Endothelial cell of umbilical vein (primary cell): ENCODE measurements around the gene SEMG2. TPM values are rescaled to one million over a fixed set of nuclear protein-coding genes. Genes with fewer than 3 reads are reported as not detected.

ENCODE experiments used
- BruUV-seq: library from RNA; stranded (reverse); fragments of 400-500 nt; replicated peaks from 2 replicates; lab custom pipeline; 2021; lab: Mats Ljungman, UMichigan
- CTCF ChIA-PET: fragments of 300-600, 350-600 bp; sonication (Branson Sonifier 250); formaldehyde crosslinking; loops from one replicate; lab custom pipeline; 2021; ENCODE audit warnings: antibody characterized with exemption, inconsistent platforms; lab: Charles Lee
- POLR2A ChIA-PET: fragments of 300-600, 350-600 bp; sonication (Branson Sonifier 250); formaldehyde crosslinking; loops from one replicate; lab custom pipeline; 2021; ENCODE audit warnings: antibody characterized with exemption, inconsistent platforms; lab: Charles Lee
- DNase-seq: peaks from one replicate; pipeline ENCODE4 v3.0.0-alpha.2; 2011; ENCODE audit warnings: low read depth, low spot score
- FAIRE-seq: peaks from 2 replicates; lab custom pipeline; 2011; peaks lifted over from hg19 to GRCh38; lab: Jason Lieb, UNC
- H2AFZ ChIP-seq: 2 replicates; pipeline ENCODE4 v1.6.0; 2012; ENCODE audit warnings: low read depth, low read length, control low read depth, inconsistent platforms
- H3K27ac ChIP-seq: 2 replicates; pipeline ENCODE4 v1.5.1; 2011; ENCODE audit warnings: low read depth, mild to moderate bottlenecking, control low read depth, low read length, moderate library complexity; ENCODE audit not compliant: insufficient read depth
- H3K27me3 ChIP-seq, 2 experiments: 2 replicates each; pipeline versions ENCODE4 v1.6.0 to v1.6.1; 2011; ENCODE audit warnings: low read length in 2 of 2, mixed read lengths in 1 of 2; ENCODE audit not compliant: control insufficient read depth in 2 of 2, insufficient read depth in 2 of 2
- H3K36me3 ChIP-seq, 2 experiments: 2 replicates in 1 of 2; 3 replicates in 1 of 2; pipeline ENCODE4 v1.5.1; 2011; ENCODE audit warnings: low read length in 2 of 2, mild to moderate bottlenecking in 1 of 2, moderate library complexity in 1 of 2; ENCODE audit not compliant: control insufficient read depth in 2 of 2, insufficient read depth in 2 of 2; ENCODE audit errors: extremely low read depth in 1 of 2
- H3K4me1 ChIP-seq: 3 replicates; pipeline ENCODE4 v1.5.1; 2011; ENCODE audit warnings: mild to moderate bottlenecking, low read length; ENCODE audit not compliant: control insufficient read depth, insufficient read depth; ENCODE audit errors: extremely low read depth
- H3K4me2 ChIP-seq: 2 replicates; pipeline ENCODE4 v1.6.1; 2011; ENCODE audit warnings: low read length, control low read depth, mixed read lengths; ENCODE audit not compliant: insufficient read depth
- H3K4me3 ChIP-seq, 3 experiments: fragments of 200-600 bp in 1 of 3; sonication (generic), shearing (Covaris generic) in 1 of 3; replicated peaks in 1 of 3; 2 replicates each; pipeline ENCODE4 v1.5.1; 2011 to 2016; ENCODE audit warnings: control low read depth in 3 of 3, low read length in 3 of 3, mild to moderate bottlenecking in 2 of 3, inconsistent platforms in 1 of 3, low read depth in 1 of 3, moderate library complexity in 1 of 3; ENCODE audit not compliant: insufficient read depth in 1 of 3
- H3K79me2 ChIP-seq: 2 replicates; pipeline ENCODE4 v1.6.0; 2012; ENCODE audit warnings: low read length, inconsistent platforms; ENCODE audit not compliant: control insufficient read depth, insufficient read depth
- H3K9ac ChIP-seq: replicated peaks from 2 replicates; pipeline ENCODE3; 2011; ENCODE audit warnings: low read length, control low read depth; ENCODE audit not compliant: insufficient read depth; ENCODE audit errors: extremely low read depth
- H3K9me1 ChIP-seq: replicated peaks from 3 replicates; pipeline ENCODE4 v1.6.0; 2011; ENCODE audit warnings: mild to moderate bottlenecking, low read length; ENCODE audit not compliant: control insufficient read depth, insufficient read depth; ENCODE audit errors: extremely low read depth
- H3K9me3 ChIP-seq: replicated peaks from 2 replicates; pipeline ENCODE4 v1.5.1; 2012; ENCODE audit warnings: low read length, inconsistent platforms; ENCODE audit not compliant: control insufficient read depth, insufficient read depth
- H4K20me1 ChIP-seq: replicated peaks from 2 replicates; pipeline ENCODE3; 2011; ENCODE audit warnings: mild to moderate bottlenecking, low read length; ENCODE audit not compliant: control insufficient read depth, insufficient read depth; ENCODE audit errors: extremely low read depth
- CTCF ChIP-seq, 2 donors: IDR thresholded peaks; 1 replicate in 1 of 2; 2 replicates in 1 of 2; pipeline ENCODE4 v1.5.1; 2011; ENCODE audit warnings: low read length in 2 of 2, mild to moderate bottlenecking in 2 of 2, moderate library complexity in 2 of 2, control low read depth in 1 of 2, inconsistent platforms in 1 of 2, low read depth in 1 of 2; ENCODE audit not compliant: insufficient read depth in 1 of 2; ENCODE audit errors: extremely low read depth in 1 of 2
- EZH2 ChIP-seq: IDR thresholded peaks from 2 replicates; pipeline ENCODE4 v1.6.1; 2012; ENCODE audit warnings: borderline replicate concordance, low read depth, mild to moderate bottlenecking, moderate library complexity, low read length, inconsistent platforms; ENCODE audit not compliant: severe bottlenecking
- FOS ChIP-seq: IDR thresholded peaks from 2 replicates; pipeline ENCODE4 v1.6.1; 2011; ENCODE audit warnings: mild to moderate bottlenecking, low read length, moderate library complexity, borderline replicate concordance; ENCODE audit not compliant: insufficient read depth
- GATA2 ChIP-seq: IDR thresholded peaks from 2 replicates; pipeline ENCODE4 v1.7.0; 2011; ENCODE audit warnings: low read depth, mild to moderate bottlenecking, moderate library complexity, mixed read lengths, low read length; ENCODE audit not compliant: insufficient read length, insufficient read depth
- JUN ChIP-seq: IDR thresholded peaks from 2 replicates; pipeline ENCODE4 v1.6.1; 2011; ENCODE audit warnings: borderline replicate concordance, low read depth; ENCODE audit not compliant: insufficient read length, insufficient read depth
- MAX ChIP-seq: IDR thresholded peaks from 2 replicates; pipeline ENCODE4 v1.6.1; 2011; ENCODE audit not compliant: insufficient read depth, insufficient read length
- MYC ChIP-seq: IDR thresholded peaks from one replicate; pipeline ENCODE4 v1.6.1; 2011; ENCODE audit warnings: mild to moderate bottlenecking, low read depth, low read length
- POLR2A ChIP-seq: IDR thresholded peaks from 2 replicates; pipeline ENCODE4 v1.6.1; 2012; ENCODE audit warnings: low read depth, mild to moderate bottlenecking, control low read depth, low read length
- POLR2AphosphoS5 ChIP-seq: IDR thresholded peaks from 2 replicates; pipeline ENCODE4 v1.6.1; 2012; ENCODE audit warnings: low read depth, mild to moderate bottlenecking, control low read depth, low read length, moderate library complexity; ENCODE audit not compliant: insufficient read depth
- dilution Hi-C: fragments of 300-500 bp; cut with MboI; formaldehyde crosslinking; loops from one replicate; pipeline ENCODE4 v1.15.0; 2019; ENCODE audit warnings: low sequenced_read_pairs; ENCODE audit not compliant: extremely low pct_ligation_motif_present
- intact Hi-C: fragments of 100-400 bp; cut with micrococcal nuclease; formaldehyde crosslinking; loops from one replicate; pipeline ENCODE4 v1.10.0; 2022
- polyA plus RNA-seq, 4 experiments: library from polyadenylated mRNA; depleted of rRNA in 3 of 4; stranded (reverse) in 3 of 4; unstranded in 1 of 4; fragments of >200 nt; gene quantifications; 2 replicates each; pipeline versions ENCODE4 v1.2.1 to v1.2.3, GENCODE V29; 2011 to 2012; ENCODE audit warnings: missing spikeins in 1 of 4
- total RNA-seq: library from RNA; stranded (reverse); gene quantifications from 2 replicates; pipeline ENCODE4 v1.2.3, GENCODE V29; 2021

The SEMG2 gene
- total and polyA plus RNA-seq, 2 donors (not counting 3 experiments of a cell fraction or from before 2014, with no cell fraction given), result not detected

- Histone ChIP-seq H3K4me2 (no peak overlapping the region), H3K27ac (no peak overlapping the region), H3K4me1 (no peaks in the 10 kb centered on the region), H3K9ac (no peak overlapping the region), H3K36me3 (no peaks in the 10 kb centered on the region), H3K27me3 (peaks cover 2 to 5% of the 10 kb centered on the region in 2 experiments), H3K79me2 (no peaks in the 10 kb centered on the region), H4K20me1 (no peaks in the 10 kb centered on the region), H3K9me3 (no peaks in the 10 kb centered on the region), H3K4me3 (no peak overlapping the region), H2AFZ (no peak overlapping the region), H3K9me1 (no peaks in the 10 kb centered on the region)
- FAIRE-seq, result no peak
- no peak for DNase-seq
- ChIA-PET POLR2A (no interaction called here), CTCF (interaction anchor here (1.2 kb wide), 1 partner anchor 29 kb away, joined by 3 read pairs; no protein-coding TSS in a partner anchor)
- TF ChIP-seq CTCF (IDR thresholded peaks at IDR 0.05; ENCODE audit: extremely low read depth in 1 of 2, insufficient read depth in 1 of 2, low read depth in 1 of 2, low read length in 2 of 2) (no peak), MAX (no peak), GATA2 (no peak), POLR2AphosphoS5 (no peak), EZH2 (no peak), JUN (no peak), POLR2A (no peak), FOS (no peak), MYC (no peak)
- intact Hi-C loops (no loop called here), dilution Hi-C loops (no loop called here)
- no TSS peak for BruUV-seq
Measured at GRCh38 chr20:45187693-45188092, 33.5 kb upstream of the SEMG2 start.
